Fibroblast of villous mesenchyme (primary cell): ENCODE measurements around the gene C11orf42. TPM values are rescaled to one million over a fixed set of nuclear protein-coding genes. Genes with fewer than 3 reads are reported as not detected.
"Not testable (repeated sequence)": the region's sequence is repeated elsewhere in the genome, so short reads cannot be mapped to it uniquely, and the experiment has no call there.

Experiments used
- DNase-seq: peaks from one replicate; pipeline ENCODE4 v3.0.0-alpha.2; 2010; ENCODE audit warnings: low read depth
- H3K4me3 ChIP-seq: 2 replicates; pipeline ENCODE4 v1.5.1; 2011; ENCODE audit warnings: low read depth, mild to moderate bottlenecking, low read length
- CTCF ChIP-seq: IDR thresholded peaks from 2 replicates; pipeline ENCODE4 v1.5.1; 2012; ENCODE audit warnings: low read depth, mild to moderate bottlenecking, low read length; ENCODE audit not compliant: insufficient read depth
- total RNA-seq: library from RNA; depleted of rRNA; stranded (reverse); fragments of >200 nt; gene quantifications from 2 replicates; pipeline ENCODE4 v1.2.3, GENCODE V29; 2012

The C11orf42 gene
- total RNA-seq, 1 donor, result under 0.01 TPM

- no peak overlapping the region for H3K4me3 ChIP-seq
- no peak for TF ChIP-seq CTCF
- DNase-seq, result no peak
Measured at GRCh38 chr11:6240139-6240538, 34.8 kb downstream of the C11orf42 start.

GRCh38 chr11:6240781-6241180 lies 35.4 kb downstream of the C11orf42 start:
- no peak overlapping the region for H3K4me3 ChIP-seq
- no peak for DNase-seq
- no peak for TF ChIP-seq CTCF

DNA sequence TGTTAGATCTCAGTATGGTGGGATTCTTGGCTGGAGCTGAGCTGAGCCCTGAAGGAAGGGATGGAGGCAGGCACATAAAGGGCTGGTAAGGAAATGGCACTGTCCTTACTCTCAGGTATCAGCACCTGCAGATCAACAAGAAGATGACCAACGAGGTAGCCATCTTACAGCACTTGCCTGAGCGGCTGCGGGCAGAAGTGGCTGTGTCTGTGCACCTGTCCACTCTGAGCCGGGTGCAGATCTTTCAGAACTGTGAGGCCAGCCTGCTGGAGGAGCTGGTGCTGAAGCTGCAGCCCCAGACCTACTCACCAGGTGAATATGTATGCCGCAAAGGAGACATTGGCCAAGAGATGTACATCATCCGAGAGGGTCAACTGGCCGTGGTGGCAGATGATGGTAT lies 36.0 kb downstream of the C11orf42 start:
- TF ChIP-seq CTCF, result no peak
- no peak for DNase-seq
- no peak overlapping the region for H3K4me3 ChIP-seq

- H3K4me3 ChIP-seq, result no peak overlapping the region
- no peak for TF ChIP-seq CTCF
- DNase-seq, result no peak
Measured at GRCh38 chr11:6245536-6245935, 40.2 kb downstream of the C11orf42 start.

DNA sequence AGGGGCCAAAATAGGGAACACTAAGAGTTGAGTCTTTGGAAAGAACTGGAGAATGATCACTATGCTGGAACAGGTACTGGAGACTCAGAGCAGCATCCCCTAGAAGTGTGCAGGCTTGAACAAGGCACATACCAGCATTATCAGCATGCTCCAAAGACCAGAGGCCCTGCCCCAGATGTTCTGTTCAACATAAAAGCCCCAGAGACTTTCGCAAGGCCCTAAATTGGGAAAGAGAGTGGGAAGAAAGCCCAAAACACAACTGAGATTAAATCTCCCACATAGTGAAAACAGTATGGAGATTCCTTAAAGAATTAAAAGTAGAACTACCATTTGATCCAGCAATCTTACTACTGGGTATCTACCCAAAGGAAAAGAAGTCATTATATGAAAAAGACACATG lies 42.9 kb downstream of the C11orf42 start:
- peak; percentile 95 for DNase-seq
- H3K4me3 ChIP-seq, result no peak overlapping the region
- TF ChIP-seq CTCF, result no peak

DNA sequence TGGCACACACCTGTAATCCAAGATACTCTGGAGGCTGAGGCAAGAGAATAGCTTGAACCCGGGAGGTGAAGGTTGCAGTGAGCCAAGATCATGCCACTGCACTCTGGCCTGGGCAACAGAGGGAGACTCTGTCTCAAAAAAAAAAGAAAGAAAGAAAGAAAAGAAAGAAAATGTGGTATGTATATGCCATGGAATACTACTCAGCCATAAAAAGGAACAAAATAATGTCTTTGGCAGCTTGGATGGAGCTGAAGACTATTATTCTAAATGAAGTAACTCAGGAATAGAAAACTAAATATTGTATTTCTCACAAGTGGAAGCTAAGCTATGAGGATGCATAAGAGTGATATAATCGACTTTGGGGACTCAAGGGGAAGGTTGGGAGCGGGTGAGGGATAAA lies 43.5 kb downstream of the C11orf42 start:
- H3K4me3 ChIP-seq, DNase-seq: not testable (repeated sequence)

DNA sequence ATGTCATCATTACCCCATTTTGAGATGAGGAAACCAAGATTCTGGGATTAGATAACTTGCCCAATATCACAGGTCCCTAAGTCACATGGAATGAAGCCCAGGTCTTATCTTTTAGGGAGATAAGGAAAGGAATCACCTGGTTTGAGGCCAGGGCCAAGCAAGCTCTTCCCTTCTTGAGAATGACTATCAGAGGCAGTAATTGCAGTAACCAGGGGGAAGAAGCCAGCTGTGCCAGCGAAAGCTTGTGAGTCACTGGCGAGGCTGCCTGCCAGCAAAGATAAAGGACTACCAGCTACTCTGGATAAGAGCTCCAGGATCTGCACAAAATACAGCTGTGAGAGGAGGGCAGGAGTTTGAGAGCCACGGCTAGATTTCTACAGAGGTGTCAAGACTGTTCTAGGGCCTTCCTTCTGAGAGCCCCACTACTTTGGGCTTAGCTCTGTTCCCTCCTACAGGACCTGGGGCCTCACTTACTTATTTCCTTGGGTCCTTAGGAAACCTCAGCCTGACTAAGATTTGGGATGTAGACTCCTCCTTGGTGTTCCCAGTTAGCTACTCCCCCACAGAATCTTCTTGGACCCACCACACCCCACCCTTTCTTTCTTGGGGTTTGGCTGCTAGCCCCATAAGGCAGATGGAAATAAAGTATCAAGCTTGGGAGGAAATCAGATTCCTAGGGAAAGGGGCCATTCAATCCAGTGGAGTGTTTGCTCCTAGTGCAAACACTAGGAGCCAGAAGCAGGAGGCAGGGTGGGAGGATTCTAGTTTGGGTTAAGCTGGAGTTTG lies 44.6 kb downstream of the C11orf42 start:
- peak; percentile 98 for DNase-seq
- H3K4me3 ChIP-seq, result no peak overlapping the region
- no peak for TF ChIP-seq CTCF
